ENCODE results near the gene KIR3DL2.
"Not testable (repeated sequence)": the region's sequence is repeated elsewhere in the genome, so short reads cannot be mapped to it uniquely, and the experiment has no call there.

The KIR3DL2 gene

DNA sequence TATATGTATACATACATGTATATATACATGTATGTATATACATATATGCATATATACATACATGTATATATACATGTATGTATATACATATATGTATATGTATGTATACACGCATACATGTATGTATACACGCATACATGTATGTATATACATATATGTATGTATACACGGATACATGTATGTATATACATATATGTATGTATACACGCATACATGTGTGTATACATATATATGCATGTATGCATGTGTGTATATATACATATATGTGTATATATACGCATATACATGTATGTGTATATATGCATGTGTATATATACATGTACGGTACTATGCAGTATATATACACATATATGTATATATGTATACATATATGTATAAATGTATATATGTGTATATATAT, 53.1 kb downstream of the KIR3DL2 start:
- DNase-seq (ENCODE audit: low read depth), result no peak
- H3K4me3 ChIP-seq (ENCODE audit: low read depth, low read length), result no peak overlapping the region
- TF ChIP-seq, protein P1, sequence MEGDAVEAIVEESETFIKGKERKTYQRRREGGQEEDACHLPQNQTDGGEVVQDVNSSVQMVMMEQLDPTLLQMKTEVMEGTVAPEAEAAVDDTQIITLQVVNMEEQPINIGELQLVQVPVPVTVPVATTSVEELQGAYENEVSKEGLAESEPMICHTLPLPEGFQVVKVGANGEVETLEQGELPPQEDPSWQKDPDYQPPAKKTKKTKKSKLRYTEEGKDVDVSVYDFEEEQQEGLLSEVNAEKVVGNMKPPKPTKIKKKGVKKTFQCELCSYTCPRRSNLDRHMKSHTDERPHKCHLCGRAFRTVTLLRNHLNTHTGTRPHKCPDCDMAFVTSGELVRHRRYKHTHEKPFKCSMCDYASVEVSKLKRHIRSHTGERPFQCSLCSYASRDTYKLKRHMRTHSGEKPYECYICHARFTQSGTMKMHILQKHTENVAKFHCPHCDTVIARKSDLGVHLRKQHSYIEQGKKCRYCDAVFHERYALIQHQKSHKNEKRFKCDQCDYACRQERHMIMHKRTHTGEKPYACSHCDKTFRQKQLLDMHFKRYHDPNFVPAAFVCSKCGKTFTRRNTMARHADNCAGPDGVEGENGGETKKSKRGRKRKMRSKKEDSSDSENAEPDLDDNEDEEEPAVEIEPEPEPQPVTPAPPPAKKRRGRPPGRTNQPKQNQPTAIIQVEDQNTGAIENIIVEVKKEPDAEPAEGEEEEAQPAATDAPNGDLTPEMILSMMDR (IDR thresholded peaks at IDR 0.05; ENCODE audit: insufficient read depth, low read depth, low read length, missing control alignments), result no peak

GRCh38 chr19:54904261-54904660, 54.0 kb downstream of the KIR3DL2 start:
- not testable (repeated sequence) for DNase-seq (ENCODE audit: low read depth); H3K4me3 ChIP-seq (ENCODE audit: low read depth, low read length)

- DNase-seq (ENCODE audit: low read depth), result no peak
- TF ChIP-seq, protein P1 (IDR thresholded peaks at IDR 0.05; ENCODE audit: insufficient read depth, low read depth, low read length, missing control alignments), result no peak
- H3K4me3 ChIP-seq (ENCODE audit: low read depth, low read length), result no peak overlapping the region
Observed at GRCh38 chr19:54905421-54905802, 55.2 kb downstream of the KIR3DL2 start.

DNA sequence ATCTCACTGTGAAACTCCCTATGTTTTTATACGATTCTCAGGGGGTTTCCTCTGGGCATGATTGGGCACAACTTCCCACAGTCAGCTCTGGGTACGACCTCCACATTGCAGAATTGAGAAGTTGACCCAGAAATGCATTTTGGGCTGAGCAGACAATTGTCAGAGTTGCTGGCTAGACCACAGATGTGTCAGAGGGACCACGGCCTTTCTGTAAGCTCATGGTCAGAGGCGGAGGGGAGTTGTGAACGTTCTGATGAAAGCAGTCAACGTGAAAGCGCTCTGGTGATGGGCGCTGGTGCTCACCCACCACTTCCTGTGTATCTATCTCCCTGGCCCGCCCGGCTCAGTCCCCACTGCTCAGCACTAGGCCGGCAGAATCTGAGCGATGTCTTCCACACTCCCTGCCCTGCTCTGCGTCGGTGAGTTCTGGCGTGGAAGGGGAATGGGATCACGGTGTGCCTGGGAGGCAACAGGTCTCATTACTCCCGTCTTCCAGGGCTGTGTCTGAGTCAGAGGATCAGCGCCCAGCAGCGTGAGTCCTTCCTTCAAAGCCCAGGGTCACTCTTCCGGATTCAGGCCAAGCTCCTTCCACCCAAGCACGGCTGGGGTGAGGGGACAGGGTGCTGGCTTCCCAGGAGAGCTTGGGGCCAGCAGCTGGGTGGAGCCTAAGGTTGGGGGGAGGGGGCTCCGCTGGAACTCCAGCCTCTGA, 55.7 kb downstream of the KIR3DL2 start, which contains the start of gene NCR1:
Gene NCR1, plus strand, starts transcription at position 346 of the 709 bp plus-strand sequence. Its CDS starts 40 bp downstream, at position 386.
- peak; percentile 54 for DNase-seq (ENCODE audit: low read depth)
- no peak within 1 kb of the TSS for H3K4me3 ChIP-seq (ENCODE audit: low read depth, low read length)
- TF ChIP-seq, protein P1 (IDR thresholded peaks at IDR 0.05; ENCODE audit: insufficient read depth, low read depth, low read length, missing control alignments), result no peak

- TF ChIP-seq, protein P1 (IDR thresholded peaks at IDR 0.05; ENCODE audit: insufficient read depth, low read depth, low read length, missing control alignments), result no peak
- DNase-seq (ENCODE audit: low read depth), result no peak
- no peak overlapping the region for H3K4me3 ChIP-seq (ENCODE audit: low read depth, low read length)
Observed at GRCh38 chr19:54906819-54907218, 56.6 kb downstream of the KIR3DL2 start.

DNA sequence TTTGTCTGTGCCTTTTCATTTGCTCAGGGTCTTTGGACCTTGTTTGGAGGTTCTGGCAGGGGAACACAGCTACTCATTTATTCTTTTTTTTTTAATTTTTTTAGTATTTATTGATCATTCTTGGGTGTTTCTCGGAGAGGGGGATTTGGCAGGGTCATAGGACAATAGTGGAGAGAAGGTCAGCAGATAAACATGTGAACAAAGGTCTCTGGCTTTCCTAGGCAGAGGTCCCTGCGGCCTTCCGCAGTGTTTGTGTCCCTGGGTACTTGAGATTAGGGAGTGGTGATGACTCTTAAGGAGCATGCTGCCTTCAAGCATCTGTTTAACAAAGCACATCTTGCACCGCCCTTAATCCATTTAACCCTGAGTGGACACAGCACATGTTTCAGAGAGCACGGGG, 57.7 kb downstream of the KIR3DL2 start:
- not testable (repeated sequence) for H3K4me3 ChIP-seq (ENCODE audit: low read depth, low read length); DNase-seq (ENCODE audit: low read depth)
